A673 (cell line): ENCODE measurements around the gene GLCCI1.

Experiments
- EZH2 ChIP-seq: fragments of 200-600 bp; sonication (generic); IDR thresholded peaks from 2 replicates; pipeline ENCODE4 v1.6.1; 2017; ENCODE audit warnings: borderline replicate concordance, low read depth, mild to moderate bottlenecking, mixed read lengths, antibody characterized with exemption, low read length; ENCODE audit not compliant: poor library complexity, severe bottlenecking
- TF ChIP-seq, protein P1 (sequence below): fragments of 300-800, 200-600 bp; sonication (generic); conservative IDR thresholded peaks from 2 replicates; pipeline ENCODE4 v1.5.1; 2017; ENCODE audit warnings: low read depth, mild to moderate bottlenecking, antibody characterized with exemption, low read length, moderate library complexity, mixed read lengths

DNA sequence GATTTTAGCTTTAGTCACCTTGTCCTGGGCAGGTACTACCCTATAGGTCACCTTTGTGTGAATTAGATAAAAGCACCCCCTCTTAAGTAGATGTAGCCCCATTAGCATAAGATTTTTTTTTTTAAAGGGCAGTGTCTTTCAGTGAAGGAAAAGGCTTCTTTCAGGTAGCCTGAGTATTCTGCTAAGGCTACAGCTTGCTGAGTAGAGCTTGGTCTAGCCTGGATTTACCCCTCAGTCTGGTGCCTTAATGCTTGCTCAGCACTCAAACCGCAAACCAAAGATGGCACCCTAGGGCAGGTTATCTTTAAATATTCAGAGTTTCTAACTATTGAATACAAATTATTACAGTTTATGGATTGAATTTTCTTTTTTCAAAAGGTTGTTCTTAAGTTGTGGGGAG lies 83.4 kb downstream of the GLCCI1 start:
- TF ChIP-seq, protein P1, sequence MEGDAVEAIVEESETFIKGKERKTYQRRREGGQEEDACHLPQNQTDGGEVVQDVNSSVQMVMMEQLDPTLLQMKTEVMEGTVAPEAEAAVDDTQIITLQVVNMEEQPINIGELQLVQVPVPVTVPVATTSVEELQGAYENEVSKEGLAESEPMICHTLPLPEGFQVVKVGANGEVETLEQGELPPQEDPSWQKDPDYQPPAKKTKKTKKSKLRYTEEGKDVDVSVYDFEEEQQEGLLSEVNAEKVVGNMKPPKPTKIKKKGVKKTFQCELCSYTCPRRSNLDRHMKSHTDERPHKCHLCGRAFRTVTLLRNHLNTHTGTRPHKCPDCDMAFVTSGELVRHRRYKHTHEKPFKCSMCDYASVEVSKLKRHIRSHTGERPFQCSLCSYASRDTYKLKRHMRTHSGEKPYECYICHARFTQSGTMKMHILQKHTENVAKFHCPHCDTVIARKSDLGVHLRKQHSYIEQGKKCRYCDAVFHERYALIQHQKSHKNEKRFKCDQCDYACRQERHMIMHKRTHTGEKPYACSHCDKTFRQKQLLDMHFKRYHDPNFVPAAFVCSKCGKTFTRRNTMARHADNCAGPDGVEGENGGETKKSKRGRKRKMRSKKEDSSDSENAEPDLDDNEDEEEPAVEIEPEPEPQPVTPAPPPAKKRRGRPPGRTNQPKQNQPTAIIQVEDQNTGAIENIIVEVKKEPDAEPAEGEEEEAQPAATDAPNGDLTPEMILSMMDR: no peak
- TF ChIP-seq EZH2: no peak
